ENCODE measurements around the gene SLAIN1.

DNA sequence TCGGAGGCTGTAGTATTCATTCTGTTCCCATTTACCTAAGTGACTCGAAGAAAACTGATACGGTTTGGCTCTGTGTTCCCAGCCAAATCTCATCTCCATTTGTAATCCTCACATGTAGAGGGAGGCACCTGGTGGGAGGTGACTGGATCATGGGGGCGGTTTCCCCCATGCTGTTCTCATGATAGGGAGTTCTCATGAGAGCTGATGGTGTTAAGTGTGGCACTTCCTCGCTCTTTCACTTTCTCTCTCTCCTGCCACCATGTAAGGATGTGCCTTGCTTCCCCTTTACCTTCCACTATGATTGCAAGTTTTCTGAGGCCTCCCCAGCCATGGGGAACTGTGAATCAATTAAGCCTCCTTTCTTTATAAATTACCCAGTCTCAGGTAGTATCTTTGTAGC is 23.5 kb downstream of the SLAIN1 start:
- TF ChIP-seq CTCF (IDR thresholded peaks at IDR 0.05 in 8 of 11, conservative IDR thresholded peaks at IDR 0.05 in 3 of 11) (no peak), POLR2AphosphoS5 (IDR thresholded peaks at IDR 0.05) (no peak)
